B cell (primary cell): ENCODE results near the gene TAS2R60. TPM values are rescaled to one million over a fixed set of nuclear protein-coding genes. Genes with fewer than 3 reads are reported as not detected.

Experiments
- ATAC-seq: fragments of 200-7000 bp; cut with Tn5 transposase; one replicate; pipeline ENCODE4 v1.10.0; 2021; ENCODE audit warnings: low read depth, mild to moderate bottlenecking, moderate number of reproducible peaks, moderate library complexity
- CTCF ChIA-PET: fragments of 350-600 bp; sonication (Branson Sonifier 250); formaldehyde crosslinking; loops from one replicate; lab custom pipeline; 2021; ENCODE audit warnings: antibody characterized with exemption, inconsistent platforms; lab: Charles Lee
- POLR2A ChIA-PET: fragments of 350-600 bp; sonication (Branson Sonifier 250); formaldehyde crosslinking; loops from one replicate; lab custom pipeline; 2021; ENCODE audit warnings: antibody characterized with exemption; lab: Charles Lee
- DNase-seq: peaks from one replicate; pipeline ENCODE4 v3.0.0; 2013
- H2AFZ ChIP-seq: 2 replicates; pipeline ENCODE4 v1.6.1; 2012; ENCODE audit warnings: mild to moderate bottlenecking, low read depth, low read length; ENCODE audit not compliant: insufficient read depth, poor library complexity, severe bottlenecking
- H3K27ac ChIP-seq, 2 donors: 1 replicate in 1 of 2; 2 replicates in 1 of 2; pipeline ENCODE4 v1.5.1; 2012 to 2013; ENCODE audit warnings: low read length in 2 of 2, mild to moderate bottlenecking in 2 of 2, moderate library complexity in 1 of 2
- H3K27me3 ChIP-seq, 4 experiments: fragments of 200-600 bp in 1 of 4; sonication (generic) in 1 of 4; replicated peaks in 1 of 4; 1 replicate in 2 of 4; 2 replicates in 2 of 4; pipeline versions ENCODE4 v1.6.1 to v1.7.0; 2013 to 2016; ENCODE audit warnings: low read length in 3 of 4, mild to moderate bottlenecking in 2 of 4, mixed read lengths in 1 of 4, moderate library complexity in 1 of 4; ENCODE audit not compliant: insufficient read depth in 4 of 4, control insufficient read depth in 3 of 4; ENCODE audit errors: control extremely low read depth in 1 of 4
- H3K36me3 ChIP-seq, 2 experiments: replicated peaks in 1 of 2; 1 replicate in 1 of 2; 2 replicates in 1 of 2; pipeline versions ENCODE4 v1.6.1 to v1.7.1; 2013; ENCODE audit warnings: low read length in 1 of 2; ENCODE audit not compliant: insufficient read depth in 2 of 2, control insufficient read depth in 1 of 2; ENCODE audit errors: control extremely low read depth in 1 of 2, extremely low read depth in 1 of 2
- H3K4me1 ChIP-seq, 2 donors: fragments of 200-600 bp in 1 of 2; sonication (generic) in 1 of 2; 1 replicate in 1 of 2; 2 replicates in 1 of 2; pipeline versions ENCODE4 v1.5.1 to v1.6.1; 2013 to 2017; ENCODE audit warnings: low read length in 2 of 2; ENCODE audit not compliant: control insufficient read depth in 2 of 2, insufficient read depth in 2 of 2
- H3K4me2 ChIP-seq: replicated peaks from 2 replicates; pipeline ENCODE3; 2012; ENCODE audit warnings: mild to moderate bottlenecking, low read depth, low read length; ENCODE audit not compliant: poor library complexity, severe bottlenecking
- H3K4me3 ChIP-seq, 5 experiments: fragments of 200-600 bp in 1 of 5; sonication (generic) in 1 of 5; 1 replicate in 3 of 5; 2 replicates in 2 of 5; pipeline versions ENCODE4 v1.5.1 to v1.7.0; 2011 to 2016; ENCODE audit warnings: low read length in 4 of 5, mild to moderate bottlenecking in 4 of 5, low read depth in 2 of 5, control low read depth in 1 of 5, moderate library complexity in 1 of 5; ENCODE audit not compliant: insufficient read depth in 1 of 5; ENCODE audit errors: control extremely low read depth in 1 of 5, extremely low read depth in 1 of 5
- H3K79me2 ChIP-seq: fragments of 200-600 bp; sonication (generic); one replicate; pipeline ENCODE4 v1.6.0; 2016; ENCODE audit warnings: low read length; ENCODE audit not compliant: control insufficient read depth, insufficient read depth
- H3K9ac ChIP-seq: fragments of 200-600 bp; sonication (generic); 2 replicates; pipeline ENCODE4 v1.6.1; 2017; ENCODE audit warnings: mild to moderate bottlenecking, low read length, moderate library complexity
- H3K9me3 ChIP-seq, 3 donors: one replicate each; pipeline versions ENCODE4 v1.6.1 to v1.7.1; 2013; ENCODE audit warnings: low read length in 2 of 3; ENCODE audit not compliant: control insufficient read depth in 2 of 3, insufficient read depth in 1 of 3; ENCODE audit errors: control extremely low read depth in 1 of 3
- H4K20me1 ChIP-seq: 2 replicates; pipeline ENCODE4 v1.6.0; 2012; ENCODE audit warnings: mild to moderate bottlenecking, low read length; ENCODE audit not compliant: insufficient read depth, control insufficient read depth, poor library complexity, severe bottlenecking
- H3K27ac Mint-ChIP-seq: one replicate; pipeline ENCODE4 v1.8.0; 2021; ENCODE audit warnings: mixed read lengths
- H3K27me3 Mint-ChIP-seq: one replicate; pipeline ENCODE4 v1.8.0; 2021; ENCODE audit warnings: mixed read lengths
- H3K4me1 Mint-ChIP-seq: one replicate; pipeline ENCODE4 v1.8.0; 2021; ENCODE audit warnings: mixed read lengths
- H3K4me3 Mint-ChIP-seq: one replicate; pipeline ENCODE4 v1.8.0; 2021; ENCODE audit warnings: mixed read lengths
- H3K9me3 Mint-ChIP-seq: one replicate; pipeline ENCODE4 v1.8.0; 2022; ENCODE audit warnings: mixed read lengths; ENCODE audit not compliant: insufficient read depth
- CTCF ChIP-seq: fragments of 200-600 bp; IDR thresholded peaks from one replicate; pipeline ENCODE4 v1.8.0; 2022; ENCODE audit warnings: antibody characterized with exemption, mild to moderate bottlenecking
- EZH2 ChIP-seq: IDR thresholded peaks from 2 replicates; pipeline ENCODE4 v1.6.1; 2012; ENCODE audit warnings: borderline replicate concordance, low read depth, mild to moderate bottlenecking, moderate library complexity, low read length; ENCODE audit not compliant: insufficient read depth, poor library complexity, severe bottlenecking
- WGBS: methylation state at CpG from one replicate; pipeline ENCODE4 v1.1.5; 2013; ENCODE audit warnings: missing lambda C conversion rate; ENCODE audit not compliant: insufficient coverage; 5-methylcytosine and 5-hydroxymethylcytosine counted together
- intact Hi-C: fragments of 100-400 bp; cut with micrococcal nuclease; formaldehyde crosslinking; loops from one replicate; pipeline ENCODE4 v1.10.0; 2022
- polyA plus RNA-seq: library from polyadenylated mRNA; depleted of rRNA; stranded (reverse); fragments of >200 nt; gene quantifications from 2 replicates; pipeline ENCODE4 v1.2.3, GENCODE V29; 2012
- total RNA-seq, 2 donors: library from RNA; stranded (reverse); fragments of 120-200 nt in 1 of 2; gene quantifications; 1 replicate in 1 of 2; 2 replicates in 1 of 2; pipeline versions ENCODE4 v1.2.3 to v1.2.4, GENCODE V29; 2013 to 2022

TAS2R60 gene
- total and polyA plus RNA-seq, 2 donors (not counting 1 experiment from before 2014, with no cell fraction given): not detected

GRCh38 chr7:143459359-143459758, 16.1 kb downstream of the TAS2R60 start:
- Histone ChIP-seq H3K79me2 (no peaks in the 10 kb centered on the region), H3K27me3 (no peaks in the 10 kb centered on the region), H3K9me3 (peaks cover 0 to 6% (median 2%) of the 10 kb centered on the region in 3 donors), H3K9ac (no peak overlapping the region), H3K4me1 (no peaks in the 10 kb centered on the region), H3K4me2 (no peak overlapping the region), H2AFZ (no peak overlapping the region), H4K20me1 (no peaks in the 10 kb centered on the region), H3K4me3 (no peak overlapping the region), H3K27ac (no peak overlapping the region), H3K36me3 (no peaks in the 10 kb centered on the region)
- intact Hi-C loops: no loop called here
- 100% methylated on average over 1 of the region's 1 CpG for WGBS
- Mint-ChIP-seq H3K27me3 (peaks cover 21% of the 10 kb centered on the region), H3K9me3 (peaks cover 4% of the 10 kb centered on the region), H3K4me3 (no peak overlapping the region), H3K4me1 (no peaks in the 10 kb centered on the region), H3K27ac (no peak overlapping the region)
- POLR2A ChIA-PET: no interaction called here
- TF ChIP-seq EZH2 (no peak), CTCF (no peak)
- ATAC-seq (no peak), DNase-seq (no peak)
- CTCF ChIA-PET: no interaction called here

GRCh38 chr7:143460271-143460979, 17.2 kb downstream of the TAS2R60 start:
- Histone ChIP-seq H3K9ac (no peak overlapping the region), H3K4me1 (no peaks in the 10 kb centered on the region), H3K4me2 (no peak overlapping the region), H2AFZ (no peak overlapping the region), H3K36me3 (no peaks in the 10 kb centered on the region), H3K9me3 (peaks cover 0 to 6% (median 2%) of the 10 kb centered on the region in 3 donors), H3K79me2 (no peaks in the 10 kb centered on the region), H3K27ac (no peak overlapping the region), H3K4me3 (no peak overlapping the region), H4K20me1 (no peaks in the 10 kb centered on the region), H3K27me3 (no peaks in the 10 kb centered on the region)
- no peak for TF ChIP-seq EZH2
- no peak for TF ChIP-seq CTCF
- H3K4me1 Mint-ChIP-seq: no peaks in the 10 kb centered on the region
- H3K4me3 Mint-ChIP-seq: no peak overlapping the region
- peaks cover 25% of the 10 kb centered on the region for H3K27me3 Mint-ChIP-seq
- CTCF ChIA-PET: no interaction called here
- no peak overlapping the region for H3K27ac Mint-ChIP-seq
- DNase-seq (no peak), ATAC-seq (no peak)
- peaks cover 4% of the 10 kb centered on the region for H3K9me3 Mint-ChIP-seq
- WGBS: 74% methylated on average over 2 of the region's 4 CpGs
- POLR2A ChIA-PET: no interaction called here
- intact Hi-C loops: no loop called here
